K562 (cell line): ENCODE measurements around the gene XPO1. TPM values are rescaled to one million over a fixed set of nuclear protein-coding genes. Genes with fewer than 3 reads are reported as not detected.

Experiments used
- FOXK2 ChIP-seq, 2 experiments: fragments of 450-650 bp; IDR thresholded peaks in 1 of 2; conservative IDR thresholded peaks in 1 of 2; 2 replicates each; pipeline ENCODE4 v1.6.1; 2016; ENCODE audit warnings: low read depth in 2 of 2, mild to moderate bottlenecking in 1 of 2
- HDAC1 ChIP-seq, 2 experiments: fragments of 450-650 bp; IDR thresholded peaks; 2 replicates each; pipeline ENCODE4 v1.6.1; 2016 to 2017; ENCODE audit warnings: inconsistent platforms in 1 of 2, mild to moderate bottlenecking in 1 of 2, moderate library complexity in 1 of 2
- L3MBTL2 ChIP-seq: fragments of 450-650 bp; IDR thresholded peaks from 2 replicates; pipeline ENCODE4 v1.6.1; 2016; ENCODE audit warnings: mild to moderate bottlenecking, moderate library complexity
- MNT ChIP-seq, 2 experiments: fragments of 450-650 bp; conservative IDR thresholded peaks; 2 replicates each; pipeline ENCODE4 v1.6.1; 2017; ENCODE audit warnings: mild to moderate bottlenecking in 2 of 2, moderate library complexity in 2 of 2
- NR2F6 ChIP-seq: fragments of 450-650 bp; formaldehyde crosslinking; IDR thresholded peaks from 2 replicates; pipeline ENCODE4 v1.4.0; 2020; ENCODE audit warnings: mild to moderate bottlenecking
- PKNOX1 ChIP-seq: fragments of 450-650 bp; IDR thresholded peaks from 2 replicates; pipeline ENCODE4 v1.6.1; 2016
- POLR2AphosphoS2 ChIP-seq: IDR thresholded peaks from 2 replicates; pipeline ENCODE4 v1.6.1; 2012; ENCODE audit warnings: low read length, improper control_type of control experiment
- RAD51 ChIP-seq: fragments of 450-650 bp; IDR thresholded peaks from 2 replicates; pipeline ENCODE4 v1.7.1; 2016; ENCODE audit warnings: low read depth, mild to moderate bottlenecking, borderline replicate concordance
- SIN3A ChIP-seq, 2 experiments: fragments of 150-350 bp in 1 of 2; IDR thresholded peaks; 2 replicates each; pipeline ENCODE4 v1.6.1; 2011 to 2016; ENCODE audit warnings: borderline replicate concordance in 2 of 2, low read depth in 2 of 2, low read length in 2 of 2, mild to moderate bottlenecking in 2 of 2, moderate library complexity in 2 of 2; ENCODE audit not compliant: control insufficient read depth in 1 of 2
- SIX5 ChIP-seq, 2 experiments: IDR thresholded peaks; 2 replicates each; pipeline ENCODE4 v1.6.1; 2011; ENCODE audit warnings: low read length in 2 of 2, borderline replicate concordance in 1 of 2, low read depth in 1 of 2, mild to moderate bottlenecking in 1 of 2, moderate library complexity in 1 of 2; ENCODE audit not compliant: insufficient read depth in 1 of 2
- ZNF395 ChIP-seq: fragments of 200-800 bp; sonication (Bioruptor generic); IDR thresholded peaks from 2 replicates; pipeline ENCODE4 v1.6.1; 2017; ENCODE audit warnings: missing genetic modification characterization, missing compliant biosample characterization
- ZNF507 ChIP-seq: conservative IDR thresholded peaks from 2 replicates; pipeline ENCODE4 v1.6.1; 2017; ENCODE audit warnings: missing genetic modification characterization, missing compliant biosample characterization
- ZNF75A ChIP-seq: fragments of 450-650 bp; formaldehyde crosslinking; IDR thresholded peaks from 2 replicates; pipeline ENCODE4 v1.4.0; 2020; ENCODE audit warnings: mild to moderate bottlenecking
- polyA plus RNA-seq, 8 experiments: library from polyadenylated mRNA; depleted of rRNA in 4 of 8; stranded (reverse) in 5 of 8; unstranded in 3 of 8; fragments of >200 nt; fragmentation: Nextera tagmentation in 2 of 8; fragmentation: Illumina TruSeq in 1 of 8; extraction: Ambion mirVana in 2 of 8; extraction: Trizol in 1 of 8; gene quantifications; 2 replicates each; pipeline versions ENCODE4 v1.2.1 to v1.2.3, GENCODE V29; 2011 to 2014; ENCODE audit warnings: inconsistent platforms in 1 of 8, missing spikeins in 1 of 8
- total RNA-seq, 7 experiments: library from RNA; depleted of rRNA in 6 of 7; stranded (reverse); fragments of >200 nt in 6 of 7; fragmentation: Illumina TruSeq in 2 of 7; extraction: Trizol in 2 of 7; gene quantifications; 2 replicates each; pipeline versions ENCODE4 v1.2.1 to v1.2.3, GENCODE V29; 2011 to 2021; ENCODE audit warnings: low replicate concordance in 1 of 7

XPO1 gene
- total and polyA plus RNA-seq, 9 of the 15 experiments (the other 6 are each of a cell fraction or from before 2014, with no cell fraction given) = 86.2 to 307 (median 216) TPM

GRCh38 chr2:61471905-61472805 is 66.0 kb downstream of the XPO1 start (continued):
- no peak for TF ChIP-seq ZNF395 (CRISPR knock-in tag)
- TF ChIP-seq ZNF507 = no peak
- TF ChIP-seq MNT (conservative IDR thresholded peaks at IDR 0.05) = peak; percentile 87 to 88
- no peak for TF ChIP-seq ZNF75A (CRISPR knock-in tag)
- no peak for TF ChIP-seq SIX5 (IDR thresholded peaks at IDR 0.05; ENCODE audit: borderline replicate concordance in 1 of 2, insufficient read depth in 1 of 2, low read depth in 1 of 2, low read length in 2 of 2)
- TF ChIP-seq HDAC1 (IDR thresholded peaks at IDR 0.05) = peak in 1 of 2 experiments; percentile 38; a peak in 1 of 4 replicates
- TF ChIP-seq PKNOX1 = peak; percentile 73
- peak in 1 of 2 experiments; percentile 24; a peak in 2 of 4 replicates for TF ChIP-seq SIN3A (IDR thresholded peaks at IDR 0.05; ENCODE audit: borderline replicate concordance in 2 of 2, control insufficient read depth in 1 of 2, low read depth in 2 of 2, low read length in 2 of 2)
- TF ChIP-seq FOXK2 (conservative IDR thresholded peaks at IDR 0.05 in 1 of 2, IDR thresholded peaks at IDR 0.05 in 1 of 2; ENCODE audit: low read depth in 2 of 2) = peak; percentile 85 to 86; a peak in 3 of 4 replicates
- 0 out of 2 replicates have a peak, but pooled peaks have one; percentile 1 for TF ChIP-seq NR2F6 (CRISPR knock-in tag)
- TF ChIP-seq POLR2AphosphoS2 = peak; percentile 20; the same call in 1 of the 2 replicates
- 0 out of 2 replicates have a peak, but pooled peaks have one; percentile 24 for TF ChIP-seq L3MBTL2
- TF ChIP-seq RAD51 = peak; percentile 9; the same call in 1 of the 2 replicates
- TF ChIP-seq, all 486 proteins: peak for 15
